Esophagus squamous epithelium (tissue), 5 donors: ENCODE results near the gene CATSPERZ. TPM values are rescaled to one million over a fixed set of nuclear protein-coding genes. Genes with fewer than 3 reads are reported as not detected.

Experiments used
- DNase-seq: peaks from one replicate; lab custom pipeline; 2025; lab: John Stamatoyannopoulos, UW
- H3K27ac ChIP-seq, 4 donors: fragments of 200-600 bp; sonication (generic); one replicate each; pipeline ENCODE4 v1.5.1; 2016 to 2019; ENCODE audit warnings: mild to moderate bottlenecking in 1 of 4
- H3K27me3 ChIP-seq, 4 donors: fragments of 200-600 bp; sonication (generic); 1 replicate in 3 of 4; 2 replicates in 1 of 4; pipeline versions ENCODE4 v1.5.1 to v1.6.0; 2017 to 2021; ENCODE audit warnings: antibody characterized with exemption in 1 of 4
- H3K36me3 ChIP-seq, 3 donors: fragments of 200-600 bp; sonication (generic); one replicate each; pipeline ENCODE4 v1.5.1; 2016 to 2019
- H3K4me1 ChIP-seq, 3 donors: fragments of 200-600 bp; sonication (generic); one replicate each; pipeline ENCODE4 v1.5.1; 2017 to 2019
- H3K4me3 ChIP-seq, 4 donors: fragments of 200-600 bp; sonication (generic); 1 replicate in 3 of 4; 2 replicates in 1 of 4; pipeline ENCODE4 v1.5.1; 2016 to 2019; ENCODE audit warnings: mild to moderate bottlenecking in 2 of 4, moderate library complexity in 1 of 4
- H3K9me3 ChIP-seq, 3 donors: fragments of 200-600 bp; sonication (generic); one replicate each; pipeline ENCODE4 v1.5.1; 2016 to 2019
- POLR2A ChIP-seq, 4 donors: fragments of 450-650 bp; IDR thresholded peaks; one replicate each; pipeline ENCODE4 v1.6.1; 2017; ENCODE audit warnings: antibody characterized with exemption in 4 of 4, mild to moderate bottlenecking in 4 of 4, moderate library complexity in 3 of 4
- WGBS, 2 donors: methylation state at CpG; one replicate each; pipeline ENCODE4 v1.1.5; 2018; 5-methylcytosine and 5-hydroxymethylcytosine counted together
- intact Hi-C: fragments of 100-400 bp; cut with DNase I; formaldehyde crosslinking; loops from one replicate; pipeline ENCODE4 v1.15.0; 2022
- small RNA-seq, 4 donors: library from RNA; depleted of rRNA; stranded (forward); fragments of <200 nt; gene quantifications; one replicate each; pipeline ENCODE3, GENCODE V24; 2016
- total RNA-seq, 4 donors: library from RNA; depleted of rRNA; stranded (reverse); fragments of >200 nt; gene quantifications; one replicate each; pipeline ENCODE4 v1.1.0, GENCODE V29; 2016
- TF ChIP-seq, protein P1 (sequence below), 6 experiments: fragments of 450-650 bp in 4 of 6; fragments of 200-600 bp in 2 of 6; sonication (generic) in 2 of 6; IDR thresholded peaks; one replicate each; pipeline ENCODE4 v1.5.1; 2016 to 2019; ENCODE audit warnings: antibody characterized with exemption in 6 of 6, mild to moderate bottlenecking in 4 of 6, moderate library complexity in 4 of 6
- donor health status: DM: yes; HTN: yes; CAD: no.

The CATSPERZ gene
- total RNA-seq, 4 donors from 2014 or later: not detected

DNA sequence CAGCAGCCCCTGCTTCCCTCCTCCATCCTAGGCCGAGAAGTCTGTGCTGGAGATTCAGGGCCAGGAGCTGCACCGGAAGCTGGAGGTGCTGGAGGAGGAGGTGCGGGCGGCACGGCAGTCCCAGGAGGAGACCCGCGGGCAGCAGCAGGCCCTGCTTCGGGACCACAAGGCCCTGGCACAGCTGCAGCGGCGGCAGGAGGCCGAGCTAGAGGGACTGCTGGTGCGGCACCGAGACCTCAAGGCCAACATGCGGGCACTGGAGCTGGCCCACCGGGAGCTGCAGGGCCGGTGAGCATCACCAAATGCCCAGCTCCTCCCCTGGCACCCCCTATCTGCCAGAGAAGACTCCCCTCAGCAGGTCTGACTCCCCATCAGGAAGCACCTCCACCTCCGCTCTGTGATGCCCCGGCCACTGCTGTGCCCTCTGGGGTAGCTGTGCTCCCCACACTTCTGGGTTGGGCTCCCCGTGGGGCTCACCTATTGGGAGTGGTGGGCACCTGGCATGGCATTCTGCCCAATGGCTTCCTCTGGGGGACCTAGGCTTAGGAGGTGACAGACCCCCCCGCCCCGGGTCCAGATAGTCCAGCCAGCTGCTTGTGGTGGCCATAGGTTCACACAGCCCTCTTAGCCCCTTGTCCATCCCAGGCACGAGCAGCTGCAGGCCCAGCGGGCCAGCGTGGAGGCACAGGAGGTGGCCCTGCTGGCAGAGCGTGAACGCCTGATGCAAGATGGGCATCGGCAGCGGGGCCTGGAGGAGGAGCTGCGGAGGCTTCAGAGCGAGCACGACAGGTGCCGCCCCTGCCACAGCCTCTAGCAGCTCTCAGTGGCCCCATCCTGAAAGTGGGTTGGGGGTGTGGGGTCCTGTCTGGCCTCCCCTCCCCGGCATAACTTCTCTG, 52.2 kb downstream of the CATSPERZ start:
- no peak for DNase-seq

GRCh38 chr11:64352995-64353714, 53.0 kb downstream of the CATSPERZ start:
- Histone ChIP-seq H3K9me3 (no peaks in the 10 kb centered on the region), H3K4me3 (no peak overlapping the region), H3K27ac (no peak overlapping the region), H3K4me1 (peaks cover 20 to 36% (median 26%) of the 10 kb centered on the region in 3 donors), H3K36me3 (no peaks in the 10 kb centered on the region), H3K27me3 (no peaks in the 10 kb centered on the region)
- no peak for DNase-seq
- TF ChIP-seq POLR2A (IDR thresholded peaks at IDR 0.05): no peak
- TF ChIP-seq, protein P1, sequence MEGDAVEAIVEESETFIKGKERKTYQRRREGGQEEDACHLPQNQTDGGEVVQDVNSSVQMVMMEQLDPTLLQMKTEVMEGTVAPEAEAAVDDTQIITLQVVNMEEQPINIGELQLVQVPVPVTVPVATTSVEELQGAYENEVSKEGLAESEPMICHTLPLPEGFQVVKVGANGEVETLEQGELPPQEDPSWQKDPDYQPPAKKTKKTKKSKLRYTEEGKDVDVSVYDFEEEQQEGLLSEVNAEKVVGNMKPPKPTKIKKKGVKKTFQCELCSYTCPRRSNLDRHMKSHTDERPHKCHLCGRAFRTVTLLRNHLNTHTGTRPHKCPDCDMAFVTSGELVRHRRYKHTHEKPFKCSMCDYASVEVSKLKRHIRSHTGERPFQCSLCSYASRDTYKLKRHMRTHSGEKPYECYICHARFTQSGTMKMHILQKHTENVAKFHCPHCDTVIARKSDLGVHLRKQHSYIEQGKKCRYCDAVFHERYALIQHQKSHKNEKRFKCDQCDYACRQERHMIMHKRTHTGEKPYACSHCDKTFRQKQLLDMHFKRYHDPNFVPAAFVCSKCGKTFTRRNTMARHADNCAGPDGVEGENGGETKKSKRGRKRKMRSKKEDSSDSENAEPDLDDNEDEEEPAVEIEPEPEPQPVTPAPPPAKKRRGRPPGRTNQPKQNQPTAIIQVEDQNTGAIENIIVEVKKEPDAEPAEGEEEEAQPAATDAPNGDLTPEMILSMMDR (IDR thresholded peaks at IDR 0.05): no peak
- WGBS, 2 donors: 74 to 90% methylated on average over 6 to 7 of the region's 34 CpGs
- intact Hi-C loops: no loop called here

More for the DNA sequence above, 52.2 kb downstream of the CATSPERZ start:
- Histone ChIP-seq H3K27ac (no peak overlapping the region), H3K36me3 (no peaks in the 10 kb centered on the region), H3K4me1 (peaks cover 15 to 36% (median 25%) of the 10 kb centered on the region in 3 donors), H3K27me3 (no peaks in the 10 kb centered on the region), H3K9me3 (no peaks in the 10 kb centered on the region), H3K4me3 (no peak overlapping the region)
- no peak for TF ChIP-seq POLR2A (IDR thresholded peaks at IDR 0.05)
- TF ChIP-seq, protein P1 (IDR thresholded peaks at IDR 0.05): no peak
- intact Hi-C loops: no loop called here
- 98% methylated on average over 7 of the region's 33 CpGs; no CpG with 5 or more reads in 1 of the 2 donors for WGBS, 2 donors

- H3K27me3 ChIP-seq: no peaks in the 10 kb centered on the region
- H3K4me1 ChIP-seq: peaks cover 19 to 36% (median 25%) of the 10 kb centered on the region in 3 donors
- intact Hi-C loops: no loop called here
- no peaks in the 10 kb centered on the region for H3K36me3 ChIP-seq
- DNase-seq: no peak
- no peaks in the 10 kb centered on the region for H3K9me3 ChIP-seq
- H3K4me3 ChIP-seq: no peak overlapping the region
- 73 to 85% methylated on average over 2 to 7 of the region's 20 CpGs for WGBS, 2 donors
- TF ChIP-seq, protein P1 (IDR thresholded peaks at IDR 0.05): no peak
- TF ChIP-seq POLR2A (IDR thresholded peaks at IDR 0.05): no peak
- H3K27ac ChIP-seq: no peak overlapping the region
Observed at GRCh38 chr11:64353715-64354506, 53.8 kb downstream of the CATSPERZ start.

Small RNA genes within 50 kb of the gene (small RNA-seq; reads per million reads assigned to genes)
- gene MIR7155: 0.27 to 0.68 (median 0.47) reads per million in 4 donors
- 0 reads per million in 4 donors for gene RF00019

Other genes with a start within 250 kb of the CATSPERZ start
- gene MACROD1, start 134.2 kb upstream of the CATSPERZ start, total RNA-seq: 10 to 100 TPM; 10.4 to 31.5 (median 19.5) TPM
- 100 to 1,000 TPM in 2 of 4 donors, 10 to 100 TPM in 2; 81.6 to 116 (median 104) TPM for gene STIP1, start 114.2 kb upstream of the CATSPERZ start, total RNA-seq
- 10 to 100 TPM in 2 of 4 donors, 1 to 10 TPM in 2; 3.8 to 16.9 (median 10.6) TPM for gene FERMT3, start 93.6 kb upstream of the CATSPERZ start, total RNA-seq
- gene TRPT1, start 74.2 kb upstream of the CATSPERZ start, total RNA-seq: 10 to 100 TPM; 23.9 to 68.7 (median 45.8) TPM
- 10 to 100 TPM; 44.0 to 60.1 (median 50.7) TPM for gene NUDT22, start 74.1 kb upstream of the CATSPERZ start, total RNA-seq
- gene DNAJC4, start 69.8 kb upstream of the CATSPERZ start, total RNA-seq: 10 to 100 TPM in 3 of 4 donors, 1 to 10 TPM in 1; 8.9 to 27.1 (median 16.8) TPM
- 10 to 100 TPM; 18.0 to 50.5 (median 30.9) TPM for gene VEGFB, start 65.8 kb upstream of the CATSPERZ start, total RNA-seq
- 10 to 100 TPM; 50.7 to 89.6 (median 56.0) TPM for gene FKBP2, start 59.3 kb upstream of the CATSPERZ start, total RNA-seq
- 100 to 1,000 TPM; 137 to 279 (median 203) TPM for gene PPP1R14B, start 53.4 kb upstream of the CATSPERZ start, total RNA-seq
- gene PLCB3, start 48.8 kb upstream of the CATSPERZ start, total RNA-seq: 10 to 100 TPM; 29.8 to 54.5 (median 42.4) TPM
- 10 to 100 TPM; 49.4 to 86.5 (median 72.9) TPM for gene BAD, start 15.7 kb upstream of the CATSPERZ start, total RNA-seq
- 10 to 100 TPM; 17.5 to 19.9 (median 19.2) TPM for gene GPR137, start 14.5 kb upstream of the CATSPERZ start, total RNA-seq
- not detected for gene KCNK4, start 9.1 kb upstream of the CATSPERZ start, total RNA-seq
- 100 to 1,000 TPM in 2 of 4 donors, 10 to 100 TPM in 2; 81.9 to 131 (median 99.7) TPM for gene ESRRA, start 5.2 kb downstream of the CATSPERZ start, total RNA-seq
- 100 to 1,000 TPM; 202 to 248 (median 211) TPM for gene TRMT112, start 17.2 kb downstream of the CATSPERZ start, total RNA-seq
- 100 to 1,000 TPM; 309 to 602 (median 476) TPM for gene PRDX5, start 17.8 kb downstream of the CATSPERZ start, total RNA-seq
- gene CCDC88B, start 39.8 kb downstream of the CATSPERZ start, total RNA-seq: 10 to 100 TPM in 3 of 4 donors, 1 to 10 TPM in 1; 7.4 to 14.9 (median 13.7) TPM
- 10 to 100 TPM; 28.6 to 69.8 (median 55.0) TPM for gene RPS6KA4, start 58.8 kb downstream of the CATSPERZ start, total RNA-seq